Mesodermal cell (in vitro differentiated cells): ENCODE results near the gene GOSR1.
"Not testable (repeated sequence)": the region's sequence is repeated elsewhere in the genome, so short reads cannot be mapped to it uniquely, and the experiment has no call there.

Experiments
- H3K27ac ChIP-seq: 2 replicates; pipeline ENCODE4 v1.7.0; 2013; ENCODE audit warnings: mild to moderate bottlenecking, low read depth, low read length, moderate library complexity; ENCODE audit not compliant: severe bottlenecking
- H3K36me3 ChIP-seq: 2 replicates; pipeline ENCODE4 v1.7.1; 2013; ENCODE audit warnings: mild to moderate bottlenecking, low read length, moderate library complexity; ENCODE audit not compliant: control insufficient read depth, insufficient read depth
- H3K4me1 ChIP-seq: one replicate; pipeline ENCODE4 v1.7.1; 2013; ENCODE audit warnings: mild to moderate bottlenecking, low read length; ENCODE audit not compliant: insufficient read depth, control insufficient read depth, poor library complexity, severe bottlenecking
- H3K4me3 ChIP-seq: 2 replicates; pipeline ENCODE4 v1.7.0; 2013; ENCODE audit warnings: low read length, control low read depth, mild to moderate bottlenecking; ENCODE audit not compliant: insufficient read depth, poor library complexity, severe bottlenecking; ENCODE audit errors: extremely low read depth
- H3K9me3 ChIP-seq: 2 replicates; pipeline ENCODE4 v1.7.1; 2013; ENCODE audit warnings: mild to moderate bottlenecking, low read length, moderate library complexity; ENCODE audit not compliant: control insufficient read depth
- WGBS, 2 experiments: methylation state at CpG; one replicate each; pipeline ENCODE4 v1.1.5; 2013; ENCODE audit warnings: missing lambda C conversion rate in 2 of 2; ENCODE audit not compliant: insufficient coverage in 2 of 2; 5-methylcytosine and 5-hydroxymethylcytosine counted together

The GOSR1 gene

DNA sequence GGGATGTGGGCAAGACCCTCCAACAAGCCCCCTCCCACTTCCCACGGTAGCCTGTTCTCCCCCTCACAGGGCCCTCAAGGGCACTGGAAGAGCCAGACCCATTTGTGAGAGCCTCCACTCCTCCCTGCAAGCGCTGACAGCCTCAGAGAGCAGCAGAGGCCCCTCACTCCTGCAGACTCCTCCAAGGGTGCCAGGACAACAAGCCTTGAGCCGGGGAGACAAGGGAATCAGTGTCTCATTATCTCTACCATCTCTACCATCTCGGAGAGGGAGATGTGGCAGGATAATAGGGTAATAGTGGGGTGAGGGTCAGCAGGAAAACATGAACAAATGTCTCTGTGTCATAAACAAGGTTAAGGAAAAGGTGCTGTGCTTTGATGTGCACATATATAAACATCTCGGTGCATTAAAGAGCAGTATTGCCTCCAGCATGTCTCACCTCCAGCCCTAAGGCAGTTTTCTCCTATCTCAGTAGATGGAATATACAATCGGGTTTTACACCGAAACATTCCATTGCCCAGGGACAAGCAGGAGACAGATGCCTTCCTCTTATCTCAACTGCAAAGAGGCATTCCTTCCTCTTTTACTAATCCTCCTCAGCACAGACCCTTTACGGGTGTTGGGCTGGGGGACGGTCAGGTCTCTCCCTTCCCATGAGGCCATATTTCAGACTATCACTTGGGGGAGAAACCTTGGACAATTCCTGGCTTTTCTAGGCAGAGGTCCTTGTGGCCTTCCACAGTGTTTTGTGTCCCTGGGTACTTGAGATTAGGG lies 86.1 kb downstream of the GOSR1 start:
- not testable (repeated sequence) for H3K9me3 ChIP-seq, H3K4me3 ChIP-seq, H3K36me3 ChIP-seq
- WGBS, 2 experiments, result 71 to 76% methylated on average over 2 to 3 of the region's 9 CpGs
- Histone ChIP-seq H3K4me1 (peaks cover 29% of the 10 kb centered on the region), H3K27ac (peak overlapping the region; percentile 76)

DNA sequence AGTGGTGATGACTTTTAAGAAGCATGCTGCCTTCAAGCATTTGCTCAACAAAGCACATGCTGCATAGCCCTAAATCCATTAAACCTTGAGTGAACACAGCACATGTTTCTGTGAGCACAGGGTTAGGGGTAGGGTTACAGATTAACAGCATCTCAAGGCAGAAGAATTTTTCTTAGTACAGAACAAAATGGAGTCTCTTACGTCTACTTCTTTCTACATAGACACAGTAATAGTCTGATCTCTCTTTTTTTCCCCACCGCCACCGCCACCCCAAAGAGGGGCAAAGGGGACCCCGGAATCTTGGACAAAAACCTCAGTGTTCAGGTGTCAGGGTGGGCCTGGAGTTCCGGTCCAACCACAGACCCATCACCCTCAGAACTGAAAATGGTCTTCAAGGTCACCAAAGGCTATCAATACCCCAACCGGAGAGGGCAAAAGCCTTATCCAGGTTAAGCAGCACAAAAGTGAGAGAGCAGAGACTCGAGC lies 86.7 kb downstream of the GOSR1 start:
- Histone ChIP-seq H3K27ac (peak overlapping the region; percentile 76), H3K4me1 (peaks cover 29% of the 10 kb centered on the region)
- H3K9me3 ChIP-seq, H3K4me3 ChIP-seq, H3K36me3 ChIP-seq: not testable (repeated sequence)
- 73 to 89% methylated on average over 2 to 5 of the region's 7 CpGs for WGBS, 2 experiments

DNA sequence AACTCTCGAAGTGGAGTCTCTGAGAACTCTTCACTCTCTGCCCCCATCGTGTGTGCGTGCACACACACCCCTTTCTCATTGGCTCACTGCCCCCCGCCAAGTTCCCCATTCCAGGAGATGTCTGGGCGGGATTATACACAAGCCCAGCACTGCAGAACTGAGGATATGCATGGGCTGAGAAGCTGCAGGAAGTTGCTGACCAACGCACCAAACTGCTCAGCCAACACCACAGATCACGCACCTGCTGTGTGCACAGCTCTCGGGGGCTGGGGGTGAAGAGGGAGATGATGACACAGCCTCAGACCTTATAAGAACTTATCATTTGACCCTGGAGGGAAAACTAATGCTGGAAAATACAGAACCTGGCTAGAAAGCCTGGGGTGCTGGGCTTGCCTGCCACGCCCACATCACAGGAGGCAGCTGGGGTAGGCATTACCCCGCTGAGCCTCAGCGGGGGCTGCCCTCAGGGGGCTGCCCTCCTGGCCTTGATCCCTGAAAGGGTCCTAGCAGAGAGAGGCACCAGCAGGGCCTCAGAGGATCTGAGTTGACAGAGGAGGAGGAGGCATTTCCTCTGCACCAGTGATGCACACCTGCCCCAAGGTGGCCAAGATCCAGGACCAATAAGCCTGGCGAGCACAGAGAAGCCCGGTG lies 87.3 kb downstream of the GOSR1 start:
- not testable (repeated sequence) for H3K36me3 ChIP-seq, H3K27ac ChIP-seq, H3K4me3 ChIP-seq, H3K9me3 ChIP-seq
- 75 to 81% methylated on average over 2 to 5 of the region's 13 CpGs for WGBS, 2 experiments
- peaks cover 29% of the 10 kb centered on the region for H3K4me1 ChIP-seq

DNA sequence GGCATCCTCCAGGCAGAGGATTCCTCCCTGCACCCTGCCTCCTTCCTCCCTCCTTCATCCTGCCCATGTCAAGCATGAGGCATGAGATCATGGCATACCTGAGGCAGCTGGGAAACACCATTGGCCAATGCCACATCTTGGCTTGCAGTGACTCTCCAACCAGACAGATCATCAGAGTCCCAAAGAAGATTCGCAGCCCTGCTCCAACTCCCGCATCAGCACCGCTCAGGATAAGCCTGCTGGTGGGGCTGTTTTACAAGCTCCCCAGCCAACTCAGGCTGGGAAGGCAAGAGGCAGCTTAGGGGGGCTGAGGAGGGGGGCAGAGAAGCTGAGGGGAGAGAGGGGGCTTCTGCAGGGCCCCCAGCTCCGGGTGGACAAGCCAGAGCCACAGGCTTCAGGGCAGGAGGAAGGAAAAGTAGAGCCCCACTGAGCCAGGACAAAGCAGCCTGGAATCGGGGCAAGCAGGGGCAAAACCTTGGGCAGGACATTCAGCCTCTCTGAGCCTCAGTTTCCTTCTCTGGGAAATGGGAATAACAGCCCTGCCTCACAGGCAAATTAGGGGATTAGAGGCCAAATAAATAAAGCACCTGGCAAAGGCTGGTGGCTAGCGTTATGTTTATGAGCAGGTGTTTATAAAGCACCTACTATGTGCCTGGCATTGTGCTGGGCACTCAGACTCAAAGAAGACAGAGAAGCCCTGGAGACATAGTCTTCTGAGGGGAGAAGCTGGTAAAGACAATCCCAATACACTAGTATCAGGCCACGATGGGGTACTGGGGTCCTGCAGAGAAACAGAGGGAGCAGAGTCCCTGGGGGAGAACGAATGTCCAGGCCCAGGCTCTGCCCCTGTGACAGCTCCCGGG lies 88.1 kb downstream of the GOSR1 start:
- Histone ChIP-seq H3K4me3 (no peak overlapping the region), H3K9me3 (no peaks in the 10 kb centered on the region), H3K27ac (no peak overlapping the region), H3K36me3 (no peaks in the 10 kb centered on the region), H3K4me1 (peaks cover 29% of the 10 kb centered on the region)
- 68 to 80% methylated on average over 7 to 8 of the region's 9 CpGs for WGBS, 2 experiments

- not testable (repeated sequence) for H3K4me3 ChIP-seq, H3K27ac ChIP-seq, H3K36me3 ChIP-seq, H3K9me3 ChIP-seq
- WGBS, 2 experiments, result 61 to 83% methylated on average over 2 of the region's 4 CpGs
- peaks cover 29% of the 10 kb centered on the region for H3K4me1 ChIP-seq
These were observed 88.9 kb downstream of the GOSR1 start for GRCh38 chr17:30566104-30566503.

- not testable (repeated sequence) for H3K27ac ChIP-seq, H3K4me3 ChIP-seq, H3K9me3 ChIP-seq, H3K36me3 ChIP-seq
- 90 to 92% methylated on average over 6 to 9 of the region's 10 CpGs for WGBS, 2 experiments
- H3K4me1 ChIP-seq, result peaks cover 29% of the 10 kb centered on the region
These were observed 89.5 kb downstream of the GOSR1 start for GRCh38 chr17:30566516-30567225.

GRCh38 chr17:30567231-30568116 lies 90.3 kb downstream of the GOSR1 start:
- H3K4me3 ChIP-seq, result no peak overlapping the region
- H3K4me1 ChIP-seq, result peaks cover 29% of the 10 kb centered on the region
- H3K9me3 ChIP-seq, result no peaks in the 10 kb centered on the region
- 96 to 97% methylated on average over 14 to 16 of the region's 17 CpGs for WGBS, 2 experiments
- H3K36me3 ChIP-seq, result no peaks in the 10 kb centered on the region
- no peak overlapping the region for H3K27ac ChIP-seq

DNA sequence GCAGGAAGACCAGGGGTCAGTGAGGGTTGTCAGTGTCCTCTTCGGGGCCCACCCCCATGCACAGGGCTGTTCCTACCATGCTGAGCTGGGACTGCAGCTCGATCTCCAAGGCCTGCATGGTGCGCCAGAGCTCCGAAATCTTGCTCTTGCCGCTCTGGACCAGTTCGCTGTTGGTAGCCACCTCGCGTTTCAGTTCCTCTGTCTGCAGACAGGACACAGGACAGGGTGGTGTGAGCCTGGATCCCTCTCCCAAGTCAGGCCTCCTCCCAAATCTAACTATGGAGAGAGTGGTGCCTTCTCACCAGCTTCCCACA lies 90.9 kb downstream of the GOSR1 start:
- H3K4me1 ChIP-seq, result peaks cover 25% of the 10 kb centered on the region
- H3K9me3 ChIP-seq, result no peaks in the 10 kb centered on the region
- H3K27ac ChIP-seq, result no peak overlapping the region
- no peak overlapping the region for H3K4me3 ChIP-seq
- WGBS, 2 experiments, result 92 to 93% methylated on average over 8 of the region's 8 CpGs
- no peaks in the 10 kb centered on the region for H3K36me3 ChIP-seq

DNA sequence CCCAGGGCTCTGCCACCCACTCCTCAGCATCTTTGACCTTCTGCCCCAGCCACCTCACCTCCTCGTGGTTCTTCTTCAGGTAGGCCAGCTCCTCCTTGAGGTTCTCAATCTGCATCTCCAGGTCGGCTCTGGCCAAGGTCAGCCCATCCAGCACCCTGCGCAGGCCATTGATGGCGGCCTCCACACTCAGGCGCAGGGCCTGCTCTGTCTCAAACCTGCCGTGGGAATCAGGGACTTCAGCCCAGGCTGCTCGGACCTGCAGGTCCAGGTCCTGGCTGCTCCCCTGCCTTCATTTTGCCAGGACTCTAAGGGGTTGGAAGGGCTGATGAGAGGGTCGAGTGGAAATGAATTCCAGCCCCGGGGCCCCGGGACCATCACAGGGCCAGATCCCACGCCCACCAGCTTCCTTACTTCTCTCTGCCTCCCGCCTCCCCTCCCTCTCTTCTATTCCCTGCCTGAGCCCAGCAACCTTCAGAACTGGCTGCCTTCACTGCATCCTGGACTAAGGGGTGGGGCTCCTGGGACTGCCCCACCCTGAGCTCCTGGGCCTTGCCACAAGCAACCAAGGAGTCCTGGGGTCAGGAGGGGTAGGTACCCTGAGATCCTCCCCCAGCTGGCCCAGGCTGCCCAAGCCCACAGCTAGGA lies 92.4 kb downstream of the GOSR1 start:
- H3K4me3 ChIP-seq, H3K27ac ChIP-seq, H3K36me3 ChIP-seq, H3K9me3 ChIP-seq: not testable (repeated sequence)
- 97 to 100% methylated on average over 5 to 7 of the region's 12 CpGs for WGBS, 2 experiments
- H3K4me1 ChIP-seq, result peaks cover 16% of the 10 kb centered on the region
